RWPE2 (cell line): ENCODE measurements around the gene TBC1D16.

Source experiments
- ATAC-seq: fragments of 200-7000 bp; cut with Tn5 transposase; 3 replicates; pipeline ENCODE4 v1.9.1; 2021; ENCODE audit warnings: low read depth
- DNase-seq: peaks from one replicate; pipeline ENCODE4 v3.0.0-alpha.2; 2020; ENCODE audit warnings: low spot score
- H3K27ac ChIP-seq: fragments of 450-650 bp; 2 replicates; pipeline ENCODE4 v1.5.1; 2017; ENCODE audit warnings: mild to moderate bottlenecking; ENCODE audit not compliant: poor library complexity, severe bottlenecking
- H3K27me3 ChIP-seq: fragments of 250-450 bp; sonication (Bioruptor Pico); 2 replicates; pipeline ENCODE4 v1.5.1; 2021; ENCODE audit warnings: mild to moderate bottlenecking, moderate library complexity; ENCODE audit not compliant: insufficient read depth, poor library complexity, severe bottlenecking
- H3K36me3 ChIP-seq: fragments of 250-450 bp; sonication (Bioruptor Pico); 2 replicates; pipeline ENCODE4 v1.5.1; 2020; ENCODE audit warnings: low read depth, mild to moderate bottlenecking, moderate library complexity
- H3K4me1 ChIP-seq: fragments of 250-450 bp; sonication (Bioruptor Pico); 2 replicates; pipeline ENCODE4 v1.5.1; 2021; ENCODE audit warnings: mild to moderate bottlenecking, moderate library complexity; ENCODE audit not compliant: insufficient read depth, poor library complexity, severe bottlenecking
- H3K4me3 ChIP-seq: fragments of 250-450 bp; sonication (Bioruptor Pico); 2 replicates; pipeline ENCODE4 v1.5.1; 2021; ENCODE audit warnings: mild to moderate bottlenecking, moderate library complexity; ENCODE audit not compliant: severe bottlenecking
- H3K9me3 ChIP-seq: fragments of 250-450 bp; sonication (Bioruptor Pico); 2 replicates; pipeline ENCODE4 v1.5.1; 2021; ENCODE audit warnings: mild to moderate bottlenecking, moderate library complexity; ENCODE audit not compliant: severe bottlenecking
- TF ChIP-seq, protein P1 (sequence below): fragments of 450-650 bp; IDR thresholded peaks from one replicate; pipeline ENCODE4 v1.5.1; 2017; ENCODE audit warnings: mild to moderate bottlenecking, moderate library complexity; ENCODE audit not compliant: poor library complexity, severe bottlenecking

Gene TBC1D16

DNA sequence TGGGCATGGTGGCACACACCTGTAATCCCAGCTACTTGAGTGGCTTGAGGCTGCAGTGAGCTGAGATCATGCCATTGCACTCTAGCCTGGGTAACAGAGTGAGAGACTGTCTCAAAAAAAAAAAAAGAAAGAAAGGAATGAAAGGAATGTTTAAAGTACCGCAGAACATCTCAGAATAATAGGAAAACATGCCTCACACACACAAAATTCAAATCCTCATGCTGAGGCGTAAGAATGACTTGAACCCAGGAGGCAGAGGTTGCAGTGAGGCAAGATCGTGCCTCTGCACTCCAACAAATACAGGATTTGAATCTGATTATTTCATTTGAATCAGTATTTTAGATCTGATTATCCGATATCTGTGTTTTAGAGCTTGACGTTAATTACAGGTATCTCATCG, 44.4 kb upstream of the TBC1D16 start:
- DNase-seq (no peak), ATAC-seq (no peak)
- H3K9me3 ChIP-seq, result no peaks in the 10 kb centered on the region
- no peak overlapping the region for H3K4me3 ChIP-seq
- no peak overlapping the region for H3K27ac ChIP-seq
- no peaks in the 10 kb centered on the region for H3K36me3 ChIP-seq
- TF ChIP-seq, protein P1, sequence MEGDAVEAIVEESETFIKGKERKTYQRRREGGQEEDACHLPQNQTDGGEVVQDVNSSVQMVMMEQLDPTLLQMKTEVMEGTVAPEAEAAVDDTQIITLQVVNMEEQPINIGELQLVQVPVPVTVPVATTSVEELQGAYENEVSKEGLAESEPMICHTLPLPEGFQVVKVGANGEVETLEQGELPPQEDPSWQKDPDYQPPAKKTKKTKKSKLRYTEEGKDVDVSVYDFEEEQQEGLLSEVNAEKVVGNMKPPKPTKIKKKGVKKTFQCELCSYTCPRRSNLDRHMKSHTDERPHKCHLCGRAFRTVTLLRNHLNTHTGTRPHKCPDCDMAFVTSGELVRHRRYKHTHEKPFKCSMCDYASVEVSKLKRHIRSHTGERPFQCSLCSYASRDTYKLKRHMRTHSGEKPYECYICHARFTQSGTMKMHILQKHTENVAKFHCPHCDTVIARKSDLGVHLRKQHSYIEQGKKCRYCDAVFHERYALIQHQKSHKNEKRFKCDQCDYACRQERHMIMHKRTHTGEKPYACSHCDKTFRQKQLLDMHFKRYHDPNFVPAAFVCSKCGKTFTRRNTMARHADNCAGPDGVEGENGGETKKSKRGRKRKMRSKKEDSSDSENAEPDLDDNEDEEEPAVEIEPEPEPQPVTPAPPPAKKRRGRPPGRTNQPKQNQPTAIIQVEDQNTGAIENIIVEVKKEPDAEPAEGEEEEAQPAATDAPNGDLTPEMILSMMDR, result no peak
- no peaks in the 10 kb centered on the region for H3K4me1 ChIP-seq
- H3K27me3 ChIP-seq, result no peaks in the 10 kb centered on the region

DNA sequence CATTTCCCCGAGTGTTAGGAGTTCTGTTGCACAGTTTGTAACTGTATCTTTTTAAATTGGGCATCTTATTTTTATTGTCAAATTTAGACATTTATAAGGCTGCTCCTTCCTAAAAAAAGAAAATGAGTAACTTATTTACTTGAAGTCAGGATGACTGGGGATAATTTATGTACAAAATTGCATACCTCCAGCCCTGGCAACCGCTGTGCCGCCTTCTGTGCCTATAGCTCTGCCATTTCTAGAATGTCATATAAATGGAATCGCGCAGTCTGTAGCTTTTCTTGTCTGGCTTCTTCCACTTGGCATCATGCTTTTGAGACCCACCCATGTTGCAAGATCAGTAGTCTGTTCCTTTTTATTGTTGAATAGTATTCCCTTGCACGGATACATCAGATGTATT, 36.7 kb upstream of the TBC1D16 start:
- H3K4me1 ChIP-seq, result no peaks in the 10 kb centered on the region
- H3K9me3 ChIP-seq, result no peaks in the 10 kb centered on the region
- H3K36me3 ChIP-seq, result no peaks in the 10 kb centered on the region
- no peak for ATAC-seq
- no peak for DNase-seq
- TF ChIP-seq, protein P1, result no peak
- no peak overlapping the region for H3K27ac ChIP-seq
- H3K27me3 ChIP-seq, result no peaks in the 10 kb centered on the region
- no peak overlapping the region for H3K4me3 ChIP-seq

DNA sequence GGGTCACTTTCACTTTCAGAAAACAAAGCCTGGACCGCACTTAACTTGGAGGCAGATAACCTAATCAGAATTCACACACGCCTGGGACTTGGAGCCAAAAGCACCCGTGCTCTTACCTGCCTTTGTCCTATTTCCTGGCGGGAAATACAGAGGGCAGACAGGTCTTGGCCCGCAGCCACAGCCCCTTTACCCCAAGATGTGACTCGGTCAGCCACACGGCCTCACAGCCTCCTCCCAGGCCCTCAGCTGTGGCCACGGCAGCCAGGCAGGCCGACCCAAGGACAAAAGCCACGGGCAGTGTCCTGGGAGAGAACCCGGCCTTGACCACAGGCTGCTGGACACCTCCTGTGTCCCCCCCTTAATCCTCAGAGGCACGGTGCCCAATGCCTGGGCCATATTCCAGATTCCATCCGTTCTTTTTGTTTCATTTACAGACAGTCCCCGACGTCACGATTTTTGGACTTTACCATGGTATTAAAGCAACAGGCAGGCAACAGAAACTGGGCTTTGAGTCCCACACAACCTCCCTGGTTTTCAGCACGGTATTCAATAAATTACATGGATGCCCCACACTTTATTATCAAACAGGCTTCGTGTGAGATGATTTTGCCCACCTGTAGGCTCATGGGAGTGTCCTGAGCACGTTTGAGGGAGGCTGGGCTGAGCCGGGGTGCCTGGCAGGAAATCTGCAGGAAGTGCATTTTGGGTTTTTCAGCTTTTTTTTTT, 35.6 kb upstream of the TBC1D16 start:
- peak; percentile 12; the same call in 1 of the 3 replicates for ATAC-seq
- Histone ChIP-seq H3K4me1 (no peaks in the 10 kb centered on the region), H3K36me3 (no peaks in the 10 kb centered on the region), H3K27ac (no peak overlapping the region), H3K9me3 (no peaks in the 10 kb centered on the region), H3K4me3 (no peak overlapping the region), H3K27me3 (no peaks in the 10 kb centered on the region)
- TF ChIP-seq, protein P1, result no peak
- no peak for DNase-seq

DNA sequence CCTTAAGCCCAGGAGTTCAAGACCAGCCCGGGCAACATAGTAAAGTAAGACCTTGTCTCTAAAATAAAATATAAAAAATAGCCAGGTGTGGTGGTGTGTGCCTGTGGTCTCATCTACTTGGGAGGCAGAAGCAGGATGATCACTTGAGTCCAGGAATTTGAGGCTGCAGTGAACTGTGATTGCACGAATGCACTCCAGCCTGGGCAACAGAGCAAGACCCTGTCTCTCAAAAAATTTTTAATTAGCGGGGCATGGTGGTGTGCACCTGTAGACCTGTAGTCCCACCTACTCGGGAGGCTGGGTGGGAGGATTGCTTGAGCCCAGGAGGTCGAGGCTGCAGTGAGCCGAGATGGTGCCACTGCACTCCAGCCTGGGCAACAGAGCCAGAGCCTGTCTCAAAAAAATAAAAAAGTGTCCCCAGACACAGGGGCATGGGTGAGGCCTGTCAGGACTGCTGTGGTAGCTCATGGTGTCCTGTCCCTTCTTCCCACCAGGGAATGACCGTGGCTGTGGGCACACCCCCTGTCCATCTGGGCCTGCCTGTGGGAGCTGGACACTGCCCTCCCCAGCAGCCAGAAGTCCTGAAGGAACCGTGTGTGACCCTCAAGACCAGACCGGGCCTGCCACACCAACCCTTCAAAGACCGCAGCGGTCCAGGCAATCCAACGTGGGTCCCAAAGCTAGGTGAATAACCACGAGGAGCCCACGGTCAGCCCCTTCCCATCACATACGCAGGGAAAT, 34.9 kb upstream of the TBC1D16 start:
- H3K36me3 ChIP-seq, result no peaks in the 10 kb centered on the region
- TF ChIP-seq, protein P1, result no peak
- H3K9me3 ChIP-seq, result no peaks in the 10 kb centered on the region
- no peak overlapping the region for H3K4me3 ChIP-seq
- H3K27me3 ChIP-seq, result no peaks in the 10 kb centered on the region
- no peak overlapping the region for H3K27ac ChIP-seq
- H3K4me1 ChIP-seq, result no peaks in the 10 kb centered on the region
- DNase-seq (no peak), ATAC-seq (no peak)
